ENCODE data around the gene TRMU.

GRCh38 chr22:46354993-46355305 is 19.4 kb downstream of the TRMU start:
- TF ChIP-seq CTCF (IDR thresholded peaks at IDR 0.05) (no peak), POLR2A (IDR thresholded peaks at IDR 0.05) (no peak)
